GM20000 (cell line): ENCODE data around the gene PHF10.
"Not testable (repeated sequence)": the region's sequence is repeated elsewhere in the genome, so short reads cannot be mapped to it uniquely, and the experiment has no call there.

Source experiments
- DNase-seq: peaks from one replicate; pipeline ENCODE4 v3.0.0; 2012; ENCODE audit warnings: low spot score
- CTCF ChIP-seq: IDR thresholded peaks from 2 replicates; pipeline ENCODE4 v1.5.1; 2012; ENCODE audit warnings: mild to moderate bottlenecking, control low read depth; ENCODE audit errors: extremely low read depth, missing control alignments

The PHF10 gene

DNA sequence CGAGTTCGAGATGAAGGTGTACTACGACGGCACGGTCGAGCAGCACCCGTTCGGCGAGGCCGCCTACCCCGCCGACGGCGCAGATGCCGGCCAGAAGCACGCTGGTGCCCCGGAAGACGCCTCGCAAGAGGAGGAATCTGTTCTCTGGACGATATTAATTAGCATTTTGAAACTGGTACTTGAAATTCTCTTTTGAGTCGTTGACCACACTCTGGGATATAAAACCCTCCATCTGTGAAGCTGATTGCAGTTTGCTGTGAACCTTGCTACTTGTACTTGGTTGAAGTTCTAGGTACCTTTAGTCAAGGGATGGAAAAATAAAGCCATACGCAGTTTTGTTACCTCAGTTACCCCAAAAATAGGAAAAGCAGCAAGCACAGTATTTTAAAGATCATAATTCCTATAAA lies 21.5 kb downstream of the PHF10 start:
- DNase-seq, result peak; percentile 46
- no peak for TF ChIP-seq CTCF

DNA sequence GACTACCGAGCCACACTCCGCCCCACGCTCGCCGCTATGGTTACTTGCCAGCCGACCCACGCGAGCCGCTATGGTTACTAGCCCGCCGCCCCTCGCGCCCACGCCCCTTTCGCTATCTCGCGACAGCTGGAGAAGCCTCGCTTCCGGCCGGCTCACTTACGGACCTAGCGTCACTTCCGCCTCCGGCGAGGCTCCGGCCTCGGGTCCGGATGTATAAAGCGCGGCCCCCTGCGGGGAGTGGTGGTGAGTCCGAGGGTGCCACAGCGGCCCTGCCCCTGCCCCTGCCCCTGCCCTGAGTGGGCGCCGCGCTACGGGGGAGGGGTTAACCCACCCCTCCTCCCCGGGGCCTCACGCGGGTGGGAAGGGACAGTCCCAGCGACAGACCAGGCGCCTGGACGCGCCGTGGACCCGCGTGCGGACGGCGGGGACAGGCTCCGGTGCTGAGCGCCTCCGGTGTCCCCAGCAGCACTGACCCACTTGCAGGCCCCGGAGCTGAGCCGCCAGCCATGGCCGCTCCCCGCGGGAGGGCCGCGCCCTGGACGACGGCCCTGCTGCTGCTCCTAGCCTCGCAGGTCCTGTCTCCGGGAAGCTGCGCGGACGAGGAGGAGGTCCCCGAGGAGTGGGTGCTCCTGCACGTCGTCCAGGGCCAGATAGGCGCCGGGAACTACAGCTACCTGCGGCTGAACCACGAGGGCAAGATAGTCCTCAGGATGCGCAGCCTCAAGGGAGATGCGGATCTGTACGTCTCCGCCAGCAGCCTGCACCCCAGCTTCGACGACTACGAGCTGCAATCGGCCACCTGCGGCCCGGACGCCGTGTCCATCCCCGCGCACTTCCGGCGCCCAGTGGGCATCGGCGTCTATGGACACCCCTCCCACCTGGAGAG lies 22.1 kb downstream of the PHF10 start, which contains the start of the genes C6orf120 and WDR27:
C6orf120 (plus strand) TSS at position 173 of the 886 bp plus-strand sequence; CDS start at position 507, 334 bp downstream.
WDR27 (minus strand) TSS at position 76 of the 886 bp plus-strand sequence. CDS start 13,024 bp downstream, outside the sequence.
- TF ChIP-seq CTCF, result no peak
- DNase-seq, result peak; percentile 97

- no peak for DNase-seq
- no peak for TF ChIP-seq CTCF
Observed at GRCh38 chr6:169701311-169701953, 22.9 kb downstream of the PHF10 start.

- DNase-seq, result no peak
Observed at GRCh38 chr6:169700296-169700695, 24.0 kb downstream of the PHF10 start.

DNA sequence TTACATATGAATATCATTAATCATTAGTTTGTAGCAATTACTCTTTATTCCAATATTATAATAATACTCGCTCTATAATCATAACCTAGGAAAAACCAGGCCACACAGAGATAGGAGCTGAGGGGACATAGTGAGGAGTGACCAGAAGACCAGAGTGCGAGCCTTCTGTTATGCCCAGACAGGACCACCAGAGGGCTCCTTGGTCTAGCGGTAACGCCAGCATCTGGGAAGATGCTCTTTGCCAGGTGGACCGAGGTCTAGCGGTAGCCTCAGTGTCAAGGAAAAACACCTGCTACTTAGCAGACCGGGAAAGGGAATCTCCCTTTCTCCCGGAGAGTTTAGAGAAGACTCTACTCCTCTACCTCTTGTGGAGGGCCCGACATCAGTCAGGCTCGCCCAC lies 27.2 kb downstream of the PHF10 start:
- not testable (repeated sequence) for DNase-seq

More at GRCh38 chr6:169700296-169700695, 24.0 kb downstream of the PHF10 start:
- no peak for TF ChIP-seq CTCF

DNA sequence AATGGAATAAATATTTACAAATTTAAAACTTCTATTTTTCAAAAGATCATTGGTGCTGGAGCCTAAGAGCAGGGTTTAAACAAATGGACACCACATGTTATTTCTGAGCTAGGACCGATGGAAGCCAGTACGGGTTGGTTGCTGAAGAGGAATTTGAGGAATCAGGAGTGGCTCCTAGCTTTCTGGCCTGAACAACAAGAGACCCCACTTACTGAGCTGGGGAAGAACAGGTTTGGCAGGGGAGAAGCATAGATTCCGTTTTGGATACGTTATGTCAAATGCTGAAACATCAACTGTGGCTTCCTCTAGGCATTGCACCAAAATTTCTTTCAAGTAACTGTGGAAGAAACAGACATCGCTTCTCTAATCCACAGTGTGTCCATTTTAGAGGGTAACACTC lies 29.2 kb downstream of the PHF10 start:
- DNase-seq, result no peak

GRCh38 chr6:169692516-169692915 lies 31.8 kb downstream of the PHF10 start:
- no peak for DNase-seq

More for the DNA sequence above, 29.2 kb downstream of the PHF10 start:
- no peak for TF ChIP-seq CTCF

More at GRCh38 chr6:169692516-169692915, 31.8 kb downstream of the PHF10 start:
- no peak for TF ChIP-seq CTCF
